Stimulated activated CD4-positive, alpha-beta T cell treated with anti-CD3 and anti-CD28 coated beads, Interleukin-1b, Interleukin-23, amount 100 ng/mL, for 48 hours (primary cell): ENCODE measurements around the gene ATP11A.

Source experiments
- DNase-seq: peaks from one replicate; pipeline ENCODE4 v3.0.0-alpha.2; 2020

Gene ATP11A

DNA sequence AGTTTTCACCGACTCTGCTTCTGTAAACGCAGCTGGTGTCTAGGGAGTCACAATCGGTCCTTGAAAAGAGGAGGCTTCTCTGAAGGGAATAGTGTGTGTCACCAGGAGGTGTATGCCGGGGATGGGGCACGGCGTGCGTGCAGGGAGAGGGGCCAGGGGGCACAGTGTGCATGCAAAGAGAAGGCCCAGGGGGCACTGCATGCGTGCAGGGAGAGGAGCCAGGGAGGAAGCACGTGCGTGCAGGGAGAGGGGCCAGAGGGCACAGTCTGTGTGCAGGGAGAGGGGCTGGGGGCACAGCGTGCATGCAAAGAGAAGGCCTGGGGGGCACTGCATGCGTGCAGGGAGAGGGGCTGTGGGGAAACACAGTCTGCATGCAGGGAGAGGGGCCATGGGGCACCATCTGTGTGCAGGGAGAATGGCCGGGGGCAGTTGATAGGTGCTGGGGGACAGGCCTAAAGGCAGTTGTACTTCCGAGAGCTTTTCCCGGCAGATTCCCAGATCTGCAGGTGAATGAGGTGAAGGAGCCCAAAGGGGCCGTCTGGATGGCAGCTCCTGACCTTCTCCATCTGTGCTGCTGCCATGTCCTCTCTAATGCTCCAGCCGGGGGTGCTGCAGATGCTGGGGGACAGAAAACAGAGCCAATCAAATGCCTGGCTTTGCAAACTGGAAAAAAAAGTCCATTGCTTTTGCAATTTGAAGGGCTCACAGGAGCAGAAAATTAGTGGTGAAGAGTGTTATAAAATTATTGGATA is 36.4 kb downstream of the ATP11A start:
- no peak for DNase-seq

DNA sequence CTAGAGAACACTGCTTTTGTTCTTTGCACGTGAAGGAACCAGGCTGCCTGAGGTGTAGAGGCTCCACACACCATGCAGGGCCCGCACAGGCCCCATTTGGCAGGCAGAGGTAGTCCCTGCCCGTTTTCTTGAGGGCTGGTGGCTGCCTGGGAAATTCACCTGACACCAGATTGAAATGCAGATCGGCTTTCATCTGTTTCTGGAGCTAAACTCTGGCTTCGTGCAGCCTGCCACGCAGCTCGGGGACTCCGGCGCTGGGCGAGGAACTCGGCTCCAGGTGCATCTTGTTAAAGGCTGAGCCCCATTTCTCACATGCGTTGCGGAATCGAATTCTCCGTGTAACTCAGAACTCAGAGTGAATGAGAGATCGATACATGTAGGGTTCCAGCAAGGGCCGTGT is 37.7 kb downstream of the ATP11A start:
- DNase-seq, result no peak

DNA sequence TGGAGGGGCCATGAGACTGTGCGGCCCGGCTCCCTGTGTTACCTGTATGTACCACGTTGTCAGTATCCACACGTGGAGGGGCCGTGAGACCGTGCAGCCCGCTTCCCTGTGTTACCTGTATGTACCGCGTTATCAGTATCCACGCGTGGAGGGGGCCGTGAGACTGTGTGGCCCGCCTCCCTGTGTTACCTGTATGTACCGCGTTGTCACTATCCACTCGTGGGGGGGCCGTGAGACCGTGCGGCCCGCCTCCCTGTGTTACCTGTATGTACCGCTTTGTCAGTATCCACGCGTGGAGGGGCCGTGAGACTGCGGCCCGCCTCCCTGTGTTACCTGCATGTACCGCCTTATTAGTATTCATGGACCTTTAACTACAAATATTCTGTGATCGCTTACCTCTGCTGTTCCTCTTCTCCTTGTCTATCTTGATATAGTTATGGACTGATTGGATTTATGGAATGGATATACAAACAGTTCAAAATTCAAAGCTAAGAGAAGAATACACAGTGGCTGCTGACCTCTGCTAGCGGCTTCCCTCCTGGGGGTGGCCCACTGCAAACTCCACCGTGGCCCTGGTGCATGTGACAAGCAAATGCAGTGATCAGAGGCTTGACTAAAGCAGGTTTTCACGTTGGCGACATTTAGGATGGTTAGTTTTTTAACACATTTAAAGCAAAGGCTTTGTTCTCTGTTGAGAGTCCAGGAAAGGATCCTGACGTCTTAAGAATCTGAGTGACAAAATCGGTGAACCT is 38.7 kb downstream of the ATP11A start:
- no peak for DNase-seq

DNA sequence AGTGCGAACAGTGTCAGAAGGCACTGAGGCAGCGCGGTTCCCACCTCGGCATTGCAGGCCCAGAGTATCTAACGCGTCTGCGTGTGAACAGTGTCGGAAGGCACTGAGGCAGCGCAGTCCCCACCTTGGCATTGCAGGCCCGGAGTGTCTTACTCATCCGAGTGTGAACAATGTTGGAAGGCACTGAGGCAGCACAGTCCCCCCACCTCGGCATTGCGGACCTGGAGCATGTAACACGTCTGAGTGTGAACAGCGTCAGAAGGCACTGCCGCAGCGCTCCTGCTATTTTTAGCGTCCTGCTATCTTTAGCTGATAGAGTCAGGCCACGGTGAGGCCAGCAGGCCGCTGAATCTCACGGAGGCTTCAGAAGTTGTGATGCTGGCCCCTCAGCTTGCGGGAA is 39.6 kb downstream of the ATP11A start:
- DNase-seq, result no peak

DNA sequence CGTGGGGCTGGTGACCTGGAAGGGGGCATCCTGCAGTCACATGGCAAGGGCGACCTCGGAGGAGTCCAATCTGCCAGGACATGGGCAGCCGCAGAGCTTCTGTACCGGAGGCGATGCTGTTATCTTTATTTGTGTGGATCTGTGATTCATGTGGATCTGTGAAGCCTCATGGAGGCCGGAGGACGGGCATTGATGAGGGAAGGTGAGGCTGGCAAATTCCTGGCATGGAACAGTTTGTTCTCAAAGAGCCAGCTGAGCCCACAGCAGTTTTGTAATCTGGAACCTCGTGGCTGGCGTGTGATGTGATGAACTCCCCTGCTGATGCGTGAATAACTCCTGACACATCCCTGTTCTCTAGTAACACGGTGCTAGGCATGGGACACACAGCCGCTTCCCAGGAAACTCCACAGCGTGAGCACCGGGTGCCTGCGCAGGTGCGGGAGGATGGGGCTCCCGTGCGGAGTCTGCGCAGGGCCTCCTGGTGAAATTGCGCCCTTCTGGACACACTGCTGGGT is 40.4 kb downstream of the ATP11A start:
- DNase-seq, result no peak

DNA sequence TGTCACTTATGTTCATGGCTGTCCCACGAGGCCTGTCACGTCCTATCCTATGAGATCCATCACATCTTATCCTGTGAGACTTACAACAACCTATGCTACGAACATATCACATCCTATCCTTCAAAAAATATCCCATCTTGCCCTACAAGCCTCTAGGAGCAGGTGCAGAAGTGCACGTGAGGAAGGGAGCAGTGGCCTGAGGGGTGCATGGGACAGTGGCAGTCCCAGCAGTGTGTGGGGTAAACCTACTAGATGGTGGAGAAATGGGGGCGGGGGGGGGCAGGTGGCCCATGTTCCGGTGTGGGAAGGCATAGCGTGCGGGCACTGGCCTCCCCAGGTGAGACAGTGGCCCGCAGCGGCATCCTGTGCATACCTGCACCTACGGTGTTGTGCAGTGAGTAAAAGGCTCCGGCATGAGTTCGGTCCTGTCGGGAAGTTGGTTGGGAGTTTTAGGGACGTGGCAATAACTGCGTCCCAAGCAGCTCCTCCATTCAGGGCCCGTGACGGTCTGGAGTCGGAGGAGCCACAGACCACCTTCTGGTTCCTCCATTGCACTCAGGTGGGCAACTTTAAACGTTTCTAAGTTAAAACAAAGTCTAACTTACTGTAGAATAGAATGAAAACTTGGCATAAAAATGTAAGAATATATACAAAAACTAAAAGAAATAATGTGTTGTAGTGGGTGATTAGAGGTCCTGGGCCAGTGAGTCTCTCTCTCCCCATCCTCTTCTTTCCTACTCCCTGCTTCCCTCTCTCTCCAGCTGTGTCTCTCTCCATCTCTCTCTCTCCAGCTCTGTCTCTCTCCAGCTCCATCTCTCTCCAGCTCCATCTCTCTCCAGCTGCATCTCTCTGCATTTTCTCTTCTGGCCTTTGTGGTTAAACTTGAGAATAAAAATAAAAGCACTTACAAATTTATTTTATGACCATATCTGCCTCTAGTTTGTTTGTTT is 42.1 kb downstream of the ATP11A start:
- DNase-seq, result no peak

DNA sequence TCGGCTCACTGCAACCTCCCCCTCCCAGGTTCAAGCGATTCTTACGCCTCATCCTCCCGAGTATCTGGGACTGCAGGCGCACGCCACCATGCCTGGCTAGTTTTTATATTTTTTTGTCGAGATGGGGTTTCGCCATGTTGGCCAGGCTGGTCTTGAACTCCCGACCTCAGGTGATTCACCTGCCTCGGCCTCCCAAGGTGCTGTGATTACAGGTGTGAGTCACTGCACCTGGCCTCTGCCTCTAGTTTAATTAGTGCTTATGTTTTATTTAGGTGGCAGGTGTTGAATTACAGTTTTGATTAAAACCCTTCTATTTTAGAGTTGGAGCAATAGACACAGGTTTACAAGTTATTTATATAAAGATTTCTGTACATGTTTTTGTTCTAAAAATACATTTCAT is 42.8 kb downstream of the ATP11A start:
- no peak for DNase-seq

DNA sequence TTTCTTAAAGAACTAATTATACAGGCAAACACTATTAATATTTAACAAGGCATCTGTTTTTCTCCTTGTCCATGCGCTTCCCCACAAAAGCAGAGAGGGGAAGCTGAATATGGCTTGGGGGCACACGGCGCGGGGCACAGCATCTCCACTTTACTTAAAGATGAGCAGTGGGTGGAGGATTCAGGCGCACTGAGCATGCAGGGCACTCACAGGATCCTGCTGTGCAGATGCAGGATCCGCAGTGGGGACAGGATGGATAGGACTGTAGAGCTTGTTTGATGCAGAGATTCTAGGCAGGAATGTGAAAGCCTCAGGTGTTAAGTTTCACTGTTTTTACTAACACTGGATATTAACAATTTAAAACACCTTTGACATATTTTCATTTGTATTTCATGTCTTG is 43.3 kb downstream of the ATP11A start:
- DNase-seq, result no peak

DNA sequence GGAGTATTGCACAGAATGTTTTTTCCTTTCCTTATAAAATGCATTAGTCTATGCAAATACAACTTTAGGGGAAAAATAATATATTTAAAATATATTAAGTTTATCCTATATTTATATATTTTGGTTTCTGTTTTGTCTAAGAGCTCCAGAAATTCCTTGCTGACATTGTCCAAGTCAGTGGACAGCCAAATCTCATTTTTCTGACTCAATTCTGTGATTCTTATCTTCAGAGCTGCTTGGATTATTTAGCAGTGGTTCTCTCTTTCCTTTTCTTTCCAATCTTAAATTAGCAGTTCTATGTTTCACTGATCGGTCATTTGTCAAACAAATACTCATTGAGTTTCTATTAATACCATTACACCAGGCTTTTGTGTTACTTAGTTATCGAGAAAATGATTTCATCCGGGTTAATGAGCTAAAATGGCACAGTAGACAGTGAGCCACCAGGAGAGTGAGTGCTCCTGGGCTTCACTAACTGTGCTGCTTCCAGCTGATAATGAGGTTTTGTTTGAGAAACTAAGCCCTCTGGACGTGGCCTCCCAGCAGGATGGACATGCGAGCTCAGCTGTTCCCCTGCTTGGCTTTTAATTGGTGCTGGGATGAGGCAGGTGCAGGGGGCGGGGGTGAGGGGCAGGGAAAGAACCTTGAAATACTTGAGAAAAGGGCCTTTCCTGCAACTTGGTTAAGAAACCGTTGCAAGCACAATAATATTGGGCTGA is 44.0 kb downstream of the ATP11A start:
- no peak for DNase-seq

DNA sequence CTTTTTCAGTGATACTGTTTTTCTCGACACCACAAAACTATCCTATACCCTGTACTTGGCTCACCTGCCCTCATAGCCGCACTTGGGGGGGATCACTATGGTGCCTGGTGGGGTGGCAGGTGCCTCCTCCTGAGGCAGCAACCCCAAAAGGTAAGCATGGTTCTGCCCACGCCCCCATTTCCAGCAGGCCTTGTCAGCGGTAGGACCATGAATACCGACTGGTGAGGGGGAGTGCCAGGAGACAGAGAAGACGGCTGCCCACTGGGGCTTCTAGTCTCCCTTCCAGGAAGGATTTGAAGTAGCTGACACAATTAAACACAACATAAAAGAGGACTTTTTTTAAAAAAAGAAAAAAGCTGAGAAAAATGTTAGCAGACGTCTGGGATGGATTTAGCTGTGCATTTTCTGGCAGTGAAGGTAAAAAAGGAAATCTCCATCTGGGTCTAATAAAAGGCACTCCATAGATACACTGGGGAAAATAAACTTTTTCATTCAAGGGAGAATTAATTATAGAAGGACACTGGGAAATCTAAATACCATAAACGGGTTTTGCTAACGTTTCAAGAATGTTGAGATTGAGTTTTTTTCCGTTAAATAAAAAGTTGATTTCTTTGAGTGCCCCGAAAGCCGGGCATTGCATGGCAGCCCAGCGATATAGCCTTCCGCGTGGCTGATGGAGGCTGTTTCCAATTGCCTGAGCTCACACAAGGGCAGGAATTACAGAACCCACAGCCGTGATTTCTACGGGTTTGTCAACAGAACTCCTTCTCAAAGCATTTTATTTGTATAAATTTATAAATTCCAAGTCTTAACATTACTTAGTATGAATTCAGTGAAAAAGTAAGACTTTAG is 45.1 kb downstream of the ATP11A start:
- no peak for DNase-seq

DNA sequence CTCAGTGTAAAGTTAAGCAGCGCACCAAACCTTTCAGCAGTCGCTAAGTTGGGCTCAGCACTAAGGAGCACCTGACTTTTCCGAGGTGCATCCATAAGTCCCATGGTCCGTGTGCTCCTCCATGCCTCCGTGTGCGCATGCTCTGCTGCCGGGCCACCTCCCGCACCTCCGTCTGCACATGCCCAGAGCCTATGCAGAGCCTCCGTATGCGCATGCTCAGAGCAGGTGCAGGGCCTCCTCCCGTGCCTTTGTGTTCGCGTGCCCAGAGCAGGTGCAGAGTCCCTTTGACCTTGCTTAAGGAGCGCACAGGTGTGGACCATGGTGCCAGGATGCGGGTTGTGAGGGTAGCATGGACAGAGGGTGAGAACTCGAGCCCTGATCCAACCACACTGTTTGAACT is 46.0 kb downstream of the ATP11A start:
- DNase-seq, result no peak

DNA sequence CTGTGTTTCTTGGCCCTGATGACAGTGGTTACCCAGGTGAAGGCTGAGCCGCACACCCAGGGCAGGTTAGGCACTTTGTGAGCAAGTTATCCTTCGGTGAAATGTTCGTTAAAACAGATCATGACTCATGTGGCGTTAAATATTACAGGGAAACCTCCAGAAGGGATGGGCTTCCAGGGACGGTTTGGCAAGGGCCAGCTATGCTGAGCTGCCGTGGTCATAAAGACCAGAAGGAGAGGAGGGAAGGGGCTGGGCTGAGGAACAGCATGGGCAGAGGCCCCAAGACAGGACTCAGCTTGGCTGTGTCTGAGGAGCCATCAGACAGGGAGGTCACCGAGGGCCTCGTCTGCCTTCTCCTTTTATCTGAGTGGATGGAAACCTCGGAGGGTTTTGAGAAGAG is 47.5 kb downstream of the ATP11A start:
- no peak for DNase-seq

DNA sequence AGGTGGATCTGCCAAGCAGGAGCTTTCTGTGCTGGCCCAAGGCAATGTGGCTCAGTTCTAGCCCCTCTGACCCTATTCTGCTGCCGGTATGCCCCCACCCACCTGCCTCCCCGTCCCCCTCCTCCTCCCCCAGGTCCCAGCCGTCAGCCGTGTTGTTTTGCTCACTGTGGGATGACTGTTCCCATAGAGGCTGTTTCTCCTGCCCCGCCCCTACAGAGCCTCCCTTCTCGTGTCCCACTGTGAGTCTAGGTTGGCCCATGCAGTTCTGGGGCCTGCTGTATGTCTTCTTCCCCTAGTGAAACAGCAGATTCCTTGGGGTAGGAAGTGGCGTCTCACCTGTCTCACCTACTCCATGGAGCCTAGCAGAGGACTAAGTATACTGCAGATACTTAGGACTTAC is 48.8 kb downstream of the ATP11A start:
- no peak for DNase-seq

DNA sequence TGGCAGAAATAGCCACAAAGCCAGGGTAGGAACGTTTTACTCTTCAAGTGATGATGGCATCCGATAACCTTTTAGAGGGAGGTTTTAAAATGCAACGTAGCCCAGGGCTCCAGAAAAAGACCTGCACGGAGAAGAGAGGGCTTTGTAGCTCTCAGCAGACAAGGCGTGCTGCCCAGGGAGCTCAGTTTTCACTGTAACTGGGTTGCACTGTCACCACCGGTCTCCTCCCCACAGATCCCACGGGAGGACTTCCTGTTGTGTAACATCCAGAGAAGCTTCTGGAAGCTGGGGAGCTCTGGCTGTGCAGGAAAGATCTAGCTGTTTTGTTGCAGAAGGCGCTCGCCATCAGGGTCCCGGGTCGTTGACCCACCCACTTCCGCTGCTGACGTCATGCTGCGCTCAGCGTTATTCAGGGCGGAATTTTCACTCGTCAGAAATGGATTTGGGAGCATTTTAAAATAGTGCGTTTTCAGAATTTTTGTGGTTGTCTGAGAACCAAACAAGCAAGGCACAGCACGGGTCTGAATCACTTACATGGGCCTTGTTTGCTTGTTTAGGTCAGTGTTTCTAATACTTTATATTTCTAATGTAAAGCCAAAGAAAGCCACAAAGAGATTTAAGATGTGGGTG is 50.8 kb downstream of the ATP11A start:
- no peak for DNase-seq

DNA sequence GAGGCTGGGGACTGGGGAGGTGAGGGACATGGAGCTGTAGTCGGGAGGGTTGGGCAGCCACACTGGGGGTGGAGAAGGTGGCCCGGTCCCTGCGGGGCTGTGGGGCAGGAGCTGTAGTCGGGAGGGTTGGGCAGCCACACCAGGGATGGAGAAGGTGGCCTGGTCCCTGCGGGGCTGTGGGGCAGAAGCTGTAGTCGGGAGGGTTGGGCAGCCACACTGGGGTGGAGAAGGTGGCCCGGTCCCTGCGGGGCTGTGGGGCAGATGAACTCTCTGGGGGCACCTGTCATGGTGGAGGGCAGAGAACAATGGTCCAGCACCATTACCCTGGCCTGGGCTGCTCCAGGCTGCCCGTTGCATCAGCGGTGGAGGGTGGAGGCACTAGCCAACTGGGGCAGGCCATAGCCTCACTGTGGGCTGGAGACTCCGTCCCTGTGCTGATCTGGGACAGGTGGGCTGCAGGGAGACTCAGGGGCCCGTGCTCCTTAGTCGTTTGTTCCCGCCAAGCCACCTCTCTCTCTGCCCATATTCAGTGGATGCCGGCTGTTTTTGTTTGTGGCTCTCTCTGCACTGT is 51.4 kb downstream of the ATP11A start:
- DNase-seq, result no peak

DNA sequence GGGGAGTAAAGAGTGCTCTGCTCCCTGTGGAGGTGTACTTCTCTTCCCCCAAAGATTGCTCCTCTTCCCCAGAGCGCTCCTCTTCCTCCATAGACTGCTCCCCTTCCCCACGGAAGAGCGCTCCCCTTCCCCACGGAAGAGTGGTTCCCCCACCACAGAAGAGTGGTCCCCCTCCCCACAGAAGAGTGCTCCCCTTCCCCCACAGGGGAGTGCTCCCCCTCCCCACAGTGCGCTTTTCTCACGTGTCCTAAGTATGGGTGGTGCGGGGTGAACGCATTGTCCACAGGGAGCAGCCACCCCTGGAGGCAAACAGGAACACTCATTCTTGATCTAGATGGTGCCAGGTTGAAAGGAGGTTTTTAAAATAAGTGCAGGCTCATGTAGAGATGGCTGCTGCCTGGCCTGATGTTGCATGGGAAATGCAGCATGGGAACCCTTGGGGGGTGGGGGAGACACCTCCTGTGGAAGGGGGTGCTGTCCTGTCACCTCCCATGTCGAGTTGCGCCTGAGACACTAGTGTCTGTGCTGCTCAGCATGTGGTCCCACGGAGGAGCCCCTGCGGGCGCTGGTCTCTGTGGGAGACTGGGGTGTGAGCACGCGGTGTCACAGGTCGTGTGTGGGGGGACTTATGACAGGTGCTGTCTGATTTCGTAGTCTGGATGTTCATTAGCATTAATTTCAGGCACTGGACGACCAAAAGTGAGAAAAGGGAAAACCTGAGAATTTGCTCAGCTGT is 52.2 kb downstream of the ATP11A start:
- DNase-seq, result no peak

DNA sequence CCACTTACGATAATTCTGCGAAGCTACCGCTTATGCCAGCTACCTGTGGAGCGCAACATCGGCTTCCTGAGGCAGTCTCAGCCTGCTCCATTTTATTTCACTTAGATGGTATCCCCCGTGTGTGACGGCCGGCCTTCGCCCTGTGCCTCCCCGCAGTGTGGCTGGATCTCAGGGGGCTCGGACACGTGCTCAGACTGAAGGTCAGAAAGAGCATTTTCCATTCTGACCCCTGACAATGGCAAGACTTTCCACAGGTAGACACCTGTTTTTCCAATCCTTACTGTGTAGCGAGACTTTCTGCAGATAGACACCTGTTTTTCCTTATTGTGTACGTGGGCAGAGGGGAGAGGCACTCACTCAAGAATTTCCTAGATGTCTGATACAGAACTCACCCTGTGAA is 52.7 kb downstream of the ATP11A start:
- DNase-seq, result no peak

DNA sequence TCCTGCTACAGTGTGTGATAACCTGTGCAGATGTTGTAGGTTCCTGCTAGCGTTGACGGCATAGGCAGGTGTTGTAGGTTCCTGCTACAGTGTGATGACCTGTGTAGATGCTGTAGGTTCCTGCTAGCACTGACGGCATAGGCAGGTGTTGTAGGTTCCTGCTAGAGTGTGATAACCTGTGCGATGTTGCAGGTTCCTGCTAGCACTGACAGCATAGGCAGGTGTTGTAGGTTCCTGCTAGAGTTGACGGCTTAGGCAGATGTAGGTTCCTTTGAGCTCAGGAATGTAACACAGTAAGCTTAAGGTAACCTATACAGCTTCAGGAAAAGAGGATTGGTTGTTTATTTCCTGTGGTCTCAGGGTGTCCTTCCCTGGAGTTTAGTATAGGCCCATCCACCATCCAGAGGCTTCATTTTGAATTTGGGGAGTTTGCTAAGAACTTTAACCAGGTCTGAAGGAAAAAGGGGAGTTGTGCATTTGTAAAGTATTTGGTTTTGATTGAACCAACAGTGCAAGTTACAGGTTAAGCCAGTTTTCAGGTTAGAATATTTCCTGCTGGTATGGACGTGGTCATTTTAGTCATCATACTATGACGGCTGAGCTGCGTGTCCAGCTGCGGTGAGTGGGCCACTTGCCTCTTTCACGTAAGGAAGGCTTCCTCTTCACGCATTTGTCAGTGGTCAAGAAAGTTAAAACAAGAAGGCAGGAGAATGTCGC is 53.8 kb downstream of the ATP11A start:
- DNase-seq, result no peak
